OCI-LY7 (cell line): ENCODE data around the gene SPACA4. TPM values are rescaled to one million over a fixed set of nuclear protein-coding genes. Genes with fewer than 3 reads are reported as not detected.
A peak's percentile ranks its signal among the peaks of the same experiment; 100 is the strongest.
"Not testable (repeated sequence)": the region's sequence is repeated elsewhere in the genome, so short reads cannot be mapped to it uniquely, and the experiment has no call there.

Experiments
- BruUV-seq: library from RNA; stranded (reverse); fragments of 400-500 nt; replicated peaks from 2 replicates; lab custom pipeline; 2021; lab: Mats Ljungman, UMichigan
- CTCF ChIA-PET: fragments of 300-600 bp; sonication (Branson Sonifier 250); formaldehyde crosslinking; loops from one replicate; lab custom pipeline; 2022; ENCODE audit warnings: antibody characterized with exemption; ENCODE audit not compliant: unreplicated experiment; lab: Charles Lee
- POLR2A ChIA-PET: fragments of 300-600 bp; sonication (Branson Sonifier 250); formaldehyde crosslinking; loops from one replicate; lab custom pipeline; 2022; ENCODE audit warnings: antibody characterized with exemption; lab: Charles Lee
- DNase-seq: peaks from one replicate; pipeline ENCODE4 v3.0.0-alpha.2; 2015; ENCODE audit warnings: low spot score
- H2AFZ ChIP-seq: fragments of 200-600 bp; sonication (generic), shearing (Covaris generic); 2 replicates; pipeline ENCODE4 v1.6.1; 2014; ENCODE audit warnings: mild to moderate bottlenecking, antibody characterized with exemption, low read length, moderate library complexity
- H3K27ac ChIP-seq: fragments of 200-600 bp; sonication (generic); 2 replicates; pipeline ENCODE4 v1.5.1; 2014; ENCODE audit warnings: mixed run types, low read depth, mild to moderate bottlenecking, moderate library complexity, low read length, inconsistent platforms; ENCODE audit not compliant: poor library complexity, severe bottlenecking
- H3K36me3 ChIP-seq: fragments of 200-600 bp; sonication (generic); 2 replicates; pipeline ENCODE4 v1.6.1; 2014; ENCODE audit warnings: mild to moderate bottlenecking, antibody characterized with exemption, low read length, moderate library complexity, mixed read lengths; ENCODE audit not compliant: insufficient read depth
- H3K4me1 ChIP-seq: fragments of 200-600 bp; sonication (generic); 2 replicates; pipeline ENCODE4 v1.5.1; 2014; ENCODE audit warnings: mild to moderate bottlenecking, low read length; ENCODE audit not compliant: insufficient read depth, poor library complexity, severe bottlenecking
- H3K4me2 ChIP-seq: fragments of 200-600 bp; sonication (generic); 2 replicates; pipeline ENCODE4 v1.6.1; 2014; ENCODE audit warnings: mild to moderate bottlenecking, low read length
- H3K4me3 ChIP-seq: fragments of 200-600 bp; sonication (generic); 2 replicates; pipeline ENCODE4 v1.5.1; 2014; ENCODE audit warnings: mild to moderate bottlenecking, low read depth, low read length; ENCODE audit not compliant: poor library complexity, severe bottlenecking
- H3K79me2 ChIP-seq: fragments of 200-600 bp; sonication (generic); 2 replicates; pipeline ENCODE4 v1.6.1; 2016; ENCODE audit warnings: low read depth, mild to moderate bottlenecking, low read length, moderate library complexity, mixed read lengths; ENCODE audit not compliant: insufficient read depth
- H3K9me2 ChIP-seq: fragments of 200-600 bp; sonication (generic); 2 replicates; pipeline ENCODE4 v1.6.1; 2016; ENCODE audit warnings: mild to moderate bottlenecking, low read length, mixed read lengths; ENCODE audit not compliant: insufficient read depth
- H3K9me3 ChIP-seq: fragments of 200-600 bp; sonication (generic); 2 replicates; pipeline ENCODE4 v1.6.1; 2014; ENCODE audit warnings: mild to moderate bottlenecking, mixed run types, low read length, mixed read lengths
- H4K20me1 ChIP-seq: fragments of 200-600 bp; sonication (generic); 2 replicates; pipeline ENCODE4 v1.6.1; 2014; ENCODE audit warnings: mild to moderate bottlenecking, antibody characterized with exemption, low read length, moderate library complexity, mixed read lengths; ENCODE audit not compliant: insufficient read depth
- EZH2phosphoT487 ChIP-seq: fragments of 200-600 bp; sonication (generic); IDR thresholded peaks from 2 replicates; pipeline ENCODE4 v1.6.1; 2018; ENCODE audit warnings: low read depth, borderline replicate concordance, mild to moderate bottlenecking, mixed run types, antibody characterized with exemption, low read length, moderate library complexity, mixed read lengths
- intact Hi-C: fragments of 100-400 bp; cut with micrococcal nuclease; formaldehyde crosslinking; loops from one replicate; pipeline ENCODE4 v1.10.0; 2022; ENCODE audit not compliant: unreplicated experiment
- total RNA-seq, 2 experiments: library from RNA; depleted of rRNA in 1 of 2; stranded (reverse); fragments of >200 nt in 1 of 2; shearing (Covaris generic) in 1 of 2; gene quantifications; 2 replicates each; pipeline ENCODE4 v1.2.3, GENCODE V29; 2014 to 2022
- TF ChIP-seq, protein P1 (sequence below): fragments of 200-600 bp; sonication (generic); conservative IDR thresholded peaks from 2 replicates; pipeline ENCODE4 v1.5.1; 2014; ENCODE audit warnings: mild to moderate bottlenecking, antibody characterized with exemption, low read length, moderate library complexity, mixed read lengths

Gene SPACA4
- total RNA-seq, 2 experiments from 2014 or later, result not detected

DNA sequence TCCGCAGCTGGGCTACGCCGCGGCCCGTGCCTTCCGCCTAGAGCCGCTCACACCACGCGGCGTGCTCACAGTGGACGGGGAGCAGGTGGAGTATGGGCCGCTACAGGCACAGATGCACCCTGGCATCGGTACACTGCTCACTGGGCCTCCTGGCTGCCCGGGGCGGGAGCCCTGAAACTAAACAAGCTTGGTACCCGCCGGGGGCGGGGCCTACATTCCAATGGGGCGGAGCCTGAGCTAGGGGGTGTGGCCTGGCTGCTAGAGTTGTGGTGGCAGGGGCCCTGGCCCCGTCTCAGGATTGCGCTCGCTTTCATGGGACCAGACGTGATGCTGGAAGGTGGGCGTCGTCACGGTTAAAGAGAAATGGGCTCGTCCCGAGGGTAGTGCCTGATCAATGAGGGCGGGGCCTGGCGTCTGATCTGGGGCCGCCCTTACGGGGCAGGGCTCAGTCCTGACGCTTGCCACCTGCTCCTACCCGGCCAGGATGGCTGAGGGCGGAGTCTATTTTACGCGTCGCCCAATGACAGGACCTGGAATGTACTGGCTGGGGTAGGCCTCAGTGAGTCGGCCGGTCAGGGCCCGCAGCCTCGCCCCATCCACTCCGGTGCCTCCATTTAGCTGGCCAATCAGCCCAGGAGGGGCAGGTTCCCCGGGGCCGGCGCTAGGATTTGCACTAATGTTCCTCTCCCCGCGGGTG lies 23.2 kb downstream of the SPACA4 start:
- ChIA-PET POLR2A (no interaction called here), CTCF (no interaction called here)
- no peak for TF ChIP-seq EZH2phosphoT487

DNA sequence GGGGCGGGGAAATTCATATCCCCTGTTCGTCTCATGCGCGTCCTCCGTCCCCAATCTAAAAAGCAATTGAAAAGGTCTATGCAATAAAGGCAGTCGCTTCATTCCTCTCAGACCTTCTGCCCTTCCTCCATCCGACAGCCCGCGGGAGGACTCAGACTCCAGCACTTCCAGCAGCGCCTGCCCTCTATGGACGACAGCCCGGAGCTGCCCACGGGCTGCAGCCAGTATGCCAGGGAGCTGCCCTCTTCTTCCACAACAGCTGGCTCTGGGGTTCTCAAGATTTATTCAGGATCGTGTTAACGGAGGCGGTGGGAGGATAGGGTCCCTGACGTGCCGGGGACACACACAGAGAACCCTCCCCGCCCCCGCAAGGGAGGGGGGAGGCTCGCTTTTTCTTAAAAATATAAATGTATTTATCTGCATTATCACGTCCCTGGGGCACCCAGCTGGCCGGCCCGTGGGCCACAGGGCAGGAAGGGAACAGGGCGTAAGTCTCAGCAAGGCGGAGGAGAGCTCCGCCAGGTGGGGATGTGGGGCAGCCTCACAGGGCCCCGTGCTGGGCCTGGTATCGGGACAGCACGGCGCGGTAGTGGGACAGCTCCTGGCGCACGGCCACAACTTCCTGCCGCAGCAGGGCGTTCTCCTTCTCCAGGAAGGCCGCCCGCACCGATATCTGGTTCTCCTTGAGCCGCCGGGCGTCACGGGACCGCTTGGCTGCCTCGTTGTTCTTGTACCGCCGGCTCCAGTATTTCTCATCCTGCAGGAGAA lies 23.9 kb downstream of the SPACA4 start:
- POLR2A ChIA-PET, result interaction anchor here (1.4 kb wide), 1 partner anchor 10 kb away, joined by 5 read pairs; no protein-coding TSS in a partner anchor
- no peaks in the 10 kb centered on the region; the same call in 1 of the 2 replicates for H3K79me2 ChIP-seq
- no peak overlapping the region for H3K4me3 ChIP-seq
- H3K4me2 ChIP-seq, result no peak overlapping the region
- intact Hi-C loops, result loop anchor here (10.0 kb wide), 1 partner anchor 864 kb away; the partner anchor contains the start of gene RPS11
- CTCF ChIA-PET, result interaction anchor here (0.6 kb wide), 1 partner anchor 206 kb away, joined by 3 read pairs; the partner anchor contains the start of gene HSD17B14
- H3K4me1 ChIP-seq, result peaks cover 28% of the 10 kb centered on the region
- no peak for DNase-seq
- peaks cover 30% of the 10 kb centered on the region; the same call in 1 of the 2 replicates for H3K36me3 ChIP-seq
- BruUV-seq, result no TSS peak
- H2AFZ ChIP-seq, result no peak overlapping the region
- H3K9me2 ChIP-seq, result no peaks in the 10 kb centered on the region
- H4K20me1 ChIP-seq, result no peaks in the 10 kb centered on the region
- TF ChIP-seq, protein P1, sequence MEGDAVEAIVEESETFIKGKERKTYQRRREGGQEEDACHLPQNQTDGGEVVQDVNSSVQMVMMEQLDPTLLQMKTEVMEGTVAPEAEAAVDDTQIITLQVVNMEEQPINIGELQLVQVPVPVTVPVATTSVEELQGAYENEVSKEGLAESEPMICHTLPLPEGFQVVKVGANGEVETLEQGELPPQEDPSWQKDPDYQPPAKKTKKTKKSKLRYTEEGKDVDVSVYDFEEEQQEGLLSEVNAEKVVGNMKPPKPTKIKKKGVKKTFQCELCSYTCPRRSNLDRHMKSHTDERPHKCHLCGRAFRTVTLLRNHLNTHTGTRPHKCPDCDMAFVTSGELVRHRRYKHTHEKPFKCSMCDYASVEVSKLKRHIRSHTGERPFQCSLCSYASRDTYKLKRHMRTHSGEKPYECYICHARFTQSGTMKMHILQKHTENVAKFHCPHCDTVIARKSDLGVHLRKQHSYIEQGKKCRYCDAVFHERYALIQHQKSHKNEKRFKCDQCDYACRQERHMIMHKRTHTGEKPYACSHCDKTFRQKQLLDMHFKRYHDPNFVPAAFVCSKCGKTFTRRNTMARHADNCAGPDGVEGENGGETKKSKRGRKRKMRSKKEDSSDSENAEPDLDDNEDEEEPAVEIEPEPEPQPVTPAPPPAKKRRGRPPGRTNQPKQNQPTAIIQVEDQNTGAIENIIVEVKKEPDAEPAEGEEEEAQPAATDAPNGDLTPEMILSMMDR, result no peak
- no peak for TF ChIP-seq EZH2phosphoT487
- no peaks in the 10 kb centered on the region for H3K9me3 ChIP-seq
- H3K27ac ChIP-seq, result no peak overlapping the region

More for the DNA sequence above, 23.2 kb downstream of the SPACA4 start:
- no peak for DNase-seq
- Histone ChIP-seq H3K4me3 (no peak overlapping the region), H3K9me3 (no peaks in the 10 kb centered on the region), H3K4me2 (no peak overlapping the region), H4K20me1 (no peaks in the 10 kb centered on the region), H3K9me2 (no peaks in the 10 kb centered on the region), H3K36me3 (peaks cover 30% of the 10 kb centered on the region; the same call in 1 of the 2 replicates), H3K4me1 (peaks cover 22% of the 10 kb centered on the region), H3K79me2 (no peaks in the 10 kb centered on the region; the same call in 1 of the 2 replicates), H3K27ac (no peak overlapping the region), H2AFZ (no peak overlapping the region)
- intact Hi-C loops, result loop anchor here (10.0 kb wide), 1 partner anchor 865 kb away; the partner anchor contains the start of gene RPS11
- BruUV-seq, result no TSS peak

DNA sequence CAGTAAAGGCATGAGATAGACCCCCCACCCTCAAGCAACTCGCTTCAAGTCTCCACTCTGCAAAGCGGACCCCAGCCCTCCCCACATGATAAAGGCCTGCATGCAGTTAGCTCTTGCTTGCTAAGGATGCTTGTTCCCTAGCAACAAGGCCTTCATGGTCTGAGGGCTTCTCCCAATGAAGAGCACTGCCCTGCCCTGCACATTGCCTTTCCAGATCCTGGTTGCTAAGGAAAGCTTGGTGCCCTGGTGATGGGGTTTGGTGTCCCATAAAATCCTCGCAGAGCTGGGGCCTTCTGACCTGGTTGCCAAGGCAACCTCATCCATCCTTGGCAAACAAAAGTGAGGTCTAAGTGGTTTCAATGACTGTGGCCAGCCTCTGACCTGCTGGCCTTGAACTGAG lies 24.7 kb downstream of the SPACA4 start:
- ChIA-PET CTCF (interaction anchor here (0.6 kb wide), 1 partner anchor 205 kb away, joined by 3 read pairs; the partner anchor contains the start of gene HSD17B14), POLR2A (interaction anchor here (1.4 kb wide), 1 partner anchor 11 kb away, joined by 5 read pairs; no protein-coding TSS in a partner anchor)
- no TSS peak for BruUV-seq
- no peak for DNase-seq
- no peaks in the 10 kb centered on the region for H4K20me1 ChIP-seq
- intact Hi-C loops, result loop anchor here (10.0 kb wide), 1 partner anchor 864 kb away; the partner anchor contains the start of gene RPS11
- H2AFZ ChIP-seq, result no peak overlapping the region
- TF ChIP-seq, protein P1, result no peak
- TF ChIP-seq EZH2phosphoT487, result no peak
- H3K27ac ChIP-seq, result no peak overlapping the region
- peaks cover 32% of the 10 kb centered on the region for H3K4me1 ChIP-seq
- peaks cover 27% of the 10 kb centered on the region; the same call in 1 of the 2 replicates for H3K36me3 ChIP-seq
- H3K9me3 ChIP-seq, result no peaks in the 10 kb centered on the region
- no peak overlapping the region for H3K4me3 ChIP-seq
- no peak overlapping the region for H3K4me2 ChIP-seq
- H3K9me2 ChIP-seq, result no peaks in the 10 kb centered on the region
- no peaks in the 10 kb centered on the region; the same call in 1 of the 2 replicates for H3K79me2 ChIP-seq

DNA sequence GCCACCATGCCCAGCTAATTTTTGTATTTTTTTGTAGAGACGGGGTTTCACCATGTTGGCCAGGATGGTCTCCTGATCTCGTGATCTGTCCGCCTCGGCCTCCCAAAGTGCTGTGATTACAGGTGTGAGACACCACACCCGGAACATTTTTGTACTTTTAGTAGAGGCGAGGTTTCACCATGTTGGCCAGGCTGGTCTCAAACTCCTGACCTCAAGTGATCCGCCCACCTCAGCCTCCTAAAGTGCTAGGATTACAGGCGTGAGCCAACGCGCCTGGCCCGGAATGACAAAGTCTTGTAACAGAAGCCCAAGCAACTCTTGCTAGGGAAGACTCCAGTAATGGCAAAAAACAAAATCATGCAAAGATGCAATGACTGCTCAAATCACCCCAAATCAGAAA lies 25.7 kb downstream of the SPACA4 start:
- BruUV-seq, H3K9me2 ChIP-seq, H2AFZ ChIP-seq, DNase-seq, CTCF ChIA-PET, H3K4me3 ChIP-seq, H3K79me2 ChIP-seq, H3K9me3 ChIP-seq, H4K20me1 ChIP-seq, POLR2A ChIA-PET: not testable (repeated sequence)
- Histone ChIP-seq H3K27ac (peak overlapping the region; percentile 21), H3K36me3 (peaks cover 25% of the 10 kb centered on the region; the same call in 1 of the 2 replicates), H3K4me1 (peaks cover 35% of the 10 kb centered on the region), H3K4me2 (peak overlapping the region; percentile 97; the same call in 1 of the 2 replicates)
- intact Hi-C loops, result loop anchor here (10.0 kb wide), 1 partner anchor 863 kb away; the partner anchor contains the start of gene RPS11
